ENCODE data around the gene PRDM5. TPM values are rescaled to one million over a fixed set of nuclear protein-coding genes. Genes with fewer than 3 reads are reported as not detected.

Gene PRDM5
- total and polyA plus RNA-seq, 2 of the 13 experiments (the other 11 are each of a cell fraction or from before 2014, with no cell fraction given), result not detected

GRCh38 chr4:120867506-120867905, 55.0 kb downstream of the PRDM5 start:
- H3K4me2 ChIP-seq (ENCODE audit: low read depth, low read length), result no peak overlapping the region
- H3K9me3 ChIP-seq (ENCODE audit: low read length), result no peaks in the 10 kb centered on the region
- H3K27me3 ChIP-seq (ENCODE audit: control insufficient read depth in 1 of 2, insufficient read depth in 2 of 2, low read length in 2 of 2), result no peaks in the 10 kb centered on the region
- no TSS peak for BruUV-seq (replicated peaks)
- no peak overlapping the region for H3K27ac ChIP-seq (ENCODE audit: extremely low read length, insufficient read depth, low read length)
- in situ Hi-C loops (cut with HindIII; ENCODE audit: extremely low pct_ligation_motif_present, low pct_unique_long_range_greater_than_20kb) (no loop called here), intact Hi-C loops (cut with micrococcal nuclease; ENCODE audit: unreplicated experiment) (no loop called here)
- FAIRE-seq (no peak), ATAC-seq (no peak), DNase-seq (ENCODE audit: low spot score) (no peak)
- H3K9ac ChIP-seq (ENCODE audit: insufficient read depth, low read depth, low read length), result no peak overlapping the region
- ChIA-PET POLR2A (no interaction called here), CTCF (ENCODE audit: low intra/inter-chr PET ratio, low total read pairs) (no interaction called here)
- H3K36me3 ChIP-seq (replicated peaks in 1 of 2; ENCODE audit: control insufficient read depth in 1 of 2, insufficient read depth in 2 of 2, low read length in 2 of 2), result no peaks in the 10 kb centered on the region
- TF ChIP-seq ZNF577 (CRISPR knock-in tag; IDR thresholded peaks at IDR 0.05; ENCODE audit: borderline replicate concordance, low read depth) (no peak), ZNF724P (CRISPR knock-in tag; IDR thresholded peaks at IDR 0.05; ENCODE audit: borderline replicate concordance) (no peak), RFX5 (IDR thresholded peaks at IDR 0.05; ENCODE audit: low read depth, low read length) (no peak), SRSF4 (IDR thresholded peaks at IDR 0.05; ENCODE audit: low read depth, low read length, poor library complexity, severe bottlenecking) (no peak), CREB1 (IDR thresholded peaks at IDR 0.05) (no peak), CREB1 (CRISPR knock-in tag; IDR thresholded peaks at IDR 0.05) (no peak), MTA3 (CRISPR knock-in tag; IDR thresholded peaks at IDR 0.05) (no peak), IRF2 (CRISPR knock-in tag; IDR thresholded peaks at IDR 0.05) (no peak)
- TF ChIP-seq, protein P1, sequence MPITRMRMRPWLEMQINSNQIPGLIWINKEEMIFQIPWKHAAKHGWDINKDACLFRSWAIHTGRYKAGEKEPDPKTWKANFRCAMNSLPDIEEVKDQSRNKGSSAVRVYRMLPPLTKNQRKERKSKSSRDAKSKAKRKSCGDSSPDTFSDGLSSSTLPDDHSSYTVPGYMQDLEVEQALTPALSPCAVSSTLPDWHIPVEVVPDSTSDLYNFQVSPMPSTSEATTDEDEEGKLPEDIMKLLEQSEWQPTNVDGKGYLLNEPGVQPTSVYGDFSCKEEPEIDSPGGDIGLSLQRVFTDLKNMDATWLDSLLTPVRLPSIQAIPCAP (CRISPR knock-in tag; IDR thresholded peaks at IDR 0.05; ENCODE audit: low read depth), result no peak
- TF ChIP-seq, protein P2, sequence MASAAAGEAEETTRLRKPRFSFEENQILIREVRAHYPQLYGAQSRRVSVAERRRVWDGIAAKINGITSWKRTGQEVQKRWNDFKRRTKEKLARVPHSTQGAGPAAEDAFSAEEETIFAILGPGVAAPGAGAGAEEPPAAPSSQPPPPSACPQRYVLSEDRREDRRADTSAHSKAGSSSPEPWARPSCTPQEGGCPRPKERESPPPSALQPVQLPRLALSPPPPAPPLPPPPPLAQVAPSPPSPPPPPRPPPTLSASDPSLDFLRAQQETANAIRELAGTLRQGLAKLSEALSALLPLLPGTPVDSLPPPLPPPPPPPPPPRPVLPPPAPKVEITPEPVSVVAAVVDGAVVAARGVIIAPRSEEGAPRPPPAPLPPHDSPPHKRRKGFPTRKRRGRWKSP (CRISPR knock-in tag; IDR thresholded peaks at IDR 0.05), result no peak
- H3K4me3 ChIP-seq (replicated peaks in 1 of 3; ENCODE audit: insufficient read depth in 1 of 3, low read depth in 2 of 3, low read length in 3 of 3), result no peak overlapping the region
- H4K20me1 ChIP-seq (ENCODE audit: insufficient read depth, low read length), result no peaks in the 10 kb centered on the region
- H3K79me2 ChIP-seq (ENCODE audit: insufficient read depth, low read length), result no peaks in the 10 kb centered on the region
- H2AFZ ChIP-seq (ENCODE audit: low read length), result no peak overlapping the region
- H3K4me1 ChIP-seq (ENCODE audit: insufficient read depth, low read length), result no peaks in the 10 kb centered on the region
